DOHH2 (cell line): ENCODE measurements around the gene DMP1.
"Not testable (repeated sequence)": the region's sequence is repeated elsewhere in the genome, so short reads cannot be mapped to it uniquely, and the experiment has no call there.

Source experiments
- H3F3A ChIP-seq: fragments of 200-600 bp; sonication (generic), shearing (Covaris generic); 2 replicates; pipeline ENCODE4 v1.6.0; 2016; ENCODE audit warnings: antibody characterized with exemption, mild to moderate bottlenecking; ENCODE audit not compliant: control insufficient read depth, insufficient read depth
- H3K27ac ChIP-seq: fragments of 200-600 bp; sonication (generic); 2 replicates; pipeline ENCODE4 v1.5.1; 2014; ENCODE audit warnings: low read depth, mild to moderate bottlenecking, low read length, moderate library complexity
- H3K27me3 ChIP-seq: fragments of 200-600 bp; sonication (generic); 2 replicates; pipeline ENCODE4 v1.6.1; 2014; ENCODE audit warnings: mild to moderate bottlenecking, low read length, mixed read lengths; ENCODE audit not compliant: control insufficient read depth
- H3K36me3 ChIP-seq: fragments of 200-600 bp; sonication (generic); 2 replicates; pipeline ENCODE4 v1.6.1; 2014; ENCODE audit warnings: mild to moderate bottlenecking, low read length, moderate library complexity, mixed read lengths; ENCODE audit not compliant: control insufficient read depth
- H3K4me1 ChIP-seq: fragments of 200-600 bp; sonication (generic); 2 replicates; pipeline ENCODE4 v1.6.1; 2014; ENCODE audit warnings: mild to moderate bottlenecking, low read length, mixed read lengths; ENCODE audit not compliant: control insufficient read depth
- H3K4me2 ChIP-seq: fragments of 200-600 bp; sonication (generic); 2 replicates; pipeline ENCODE4 v1.6.0; 2014; ENCODE audit warnings: mild to moderate bottlenecking, low read length, moderate library complexity
- H3K4me3 ChIP-seq: fragments of 200-600 bp; sonication (generic); 2 replicates; pipeline ENCODE4 v1.5.1; 2014; ENCODE audit warnings: mild to moderate bottlenecking, low read length, mixed read lengths
- H3K79me2 ChIP-seq: fragments of 200-600 bp; sonication (generic); 2 replicates; pipeline ENCODE4 v1.6.1; 2014; ENCODE audit warnings: mild to moderate bottlenecking, low read length, mixed read lengths; ENCODE audit not compliant: control insufficient read depth
- H3K9me2 ChIP-seq: fragments of 200-600 bp; sonication (generic); replicated peaks from 2 replicates; pipeline ENCODE4 v1.6.1; 2014; ENCODE audit warnings: mild to moderate bottlenecking, low read length, mixed read lengths; ENCODE audit not compliant: control insufficient read depth
- H3K9me3 ChIP-seq: fragments of 200-600 bp; sonication (generic); 2 replicates; pipeline ENCODE4 v1.6.1; 2014; ENCODE audit warnings: antibody characterized with exemption, low read length, mixed read lengths; ENCODE audit not compliant: control insufficient read depth, insufficient read depth
- H4K20me1 ChIP-seq: fragments of 200-600 bp; sonication (generic); 2 replicates; pipeline ENCODE4 v1.6.0; 2014; ENCODE audit warnings: low read depth, mild to moderate bottlenecking, antibody characterized with exemption, low read length, moderate library complexity; ENCODE audit not compliant: control insufficient read depth, insufficient read depth
- CTCF ChIP-seq: fragments of 200-600 bp; sonication (generic); IDR thresholded peaks from one replicate; pipeline ENCODE4 v1.5.1; 2014; ENCODE audit warnings: antibody characterized with exemption, mild to moderate bottlenecking, low read depth, low read length; ENCODE audit not compliant: poor library complexity, severe bottlenecking
- EZH2phosphoT487 ChIP-seq: fragments of 200-600 bp; sonication (generic); IDR thresholded peaks from 2 replicates; pipeline ENCODE4 v1.6.1; 2017; ENCODE audit warnings: borderline replicate concordance, mild to moderate bottlenecking, antibody characterized with exemption, low read length, moderate library complexity, mixed read lengths

The DMP1 gene

GRCh38 chr4:87680271-87680670 lies 30.2 kb downstream of the DMP1 start:
- Histone ChIP-seq H4K20me1 (no peaks in the 10 kb centered on the region), H3F3A (no peaks in the 10 kb centered on the region), H3K9me2 (no peaks in the 10 kb centered on the region), H3K4me3 (no peak overlapping the region), H3K36me3 (no peaks in the 10 kb centered on the region), H3K4me2 (no peak overlapping the region), H3K4me1 (peaks cover 14% of the 10 kb centered on the region), H3K9me3 (no peaks in the 10 kb centered on the region), H3K79me2 (no peaks in the 10 kb centered on the region), H3K27ac (no peak overlapping the region), H3K27me3 (no peaks in the 10 kb centered on the region)
- TF ChIP-seq CTCF (no peak), EZH2phosphoT487 (no peak)

DNA sequence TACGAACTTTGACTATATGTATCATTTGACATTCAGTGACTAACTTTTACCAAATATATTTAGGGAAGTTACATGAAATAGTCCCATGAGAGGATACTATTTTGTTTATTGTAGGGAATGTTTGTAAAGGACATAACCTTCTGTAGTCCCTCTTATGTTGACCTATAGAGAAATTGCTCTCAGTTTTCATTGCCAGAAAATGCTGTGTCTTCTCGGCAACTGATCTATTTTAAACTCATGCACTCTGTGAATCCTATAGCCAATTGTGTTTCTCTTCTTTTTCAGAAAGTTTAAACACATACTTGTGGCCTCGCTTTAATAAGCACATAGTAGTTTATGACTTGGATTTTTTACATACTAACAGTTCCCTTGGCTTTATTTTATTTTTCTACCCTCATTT lies 38.2 kb downstream of the DMP1 start:
- no peaks in the 10 kb centered on the region for H3K9me2 ChIP-seq
- no peaks in the 10 kb centered on the region for H3K36me3 ChIP-seq
- no peak overlapping the region for H3K4me3 ChIP-seq
- H3K27ac ChIP-seq: no peak overlapping the region
- H3K4me2 ChIP-seq: no peak overlapping the region
- no peaks in the 10 kb centered on the region for H3F3A ChIP-seq
- no peaks in the 10 kb centered on the region for H3K27me3 ChIP-seq
- TF ChIP-seq EZH2phosphoT487 (no peak), CTCF (no peak)
- peaks cover 8% of the 10 kb centered on the region; the same call in 1 of the 2 replicates for H3K9me3 ChIP-seq
- H3K4me1 ChIP-seq: no peaks in the 10 kb centered on the region
- H3K79me2 ChIP-seq: no peaks in the 10 kb centered on the region
- no peaks in the 10 kb centered on the region for H4K20me1 ChIP-seq

- not testable (repeated sequence) for H3K4me1 ChIP-seq, H3K9me3 ChIP-seq, H3F3A ChIP-seq, H3K36me3 ChIP-seq, H3K9me2 ChIP-seq, H3K27ac ChIP-seq, H3K27me3 ChIP-seq, H3K79me2 ChIP-seq, H3K4me2 ChIP-seq, H4K20me1 ChIP-seq, H3K4me3 ChIP-seq
These were observed 40.9 kb downstream of the DMP1 start for GRCh38 chr4:87690947-87691346.

DNA sequence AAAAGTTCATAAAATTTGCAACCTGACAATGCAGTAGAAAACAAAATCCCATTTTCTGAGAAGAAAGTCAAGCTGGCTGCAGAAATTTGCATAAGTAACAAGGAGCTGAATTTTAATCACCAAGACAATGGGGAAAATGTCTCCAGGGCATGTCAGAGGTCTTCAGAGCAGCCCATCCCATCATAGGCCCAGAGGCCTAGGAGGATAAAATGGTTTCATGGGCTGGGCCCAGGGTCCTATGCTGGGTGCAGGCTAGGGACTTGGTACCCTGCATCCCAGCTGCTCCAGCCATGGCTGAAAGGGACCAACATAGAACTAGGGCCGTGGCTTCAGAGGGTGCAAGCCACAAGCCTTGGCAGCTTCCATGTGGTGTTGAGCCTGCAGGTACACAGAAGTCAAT lies 42.0 kb downstream of the DMP1 start:
- not testable (repeated sequence) for H3K4me1 ChIP-seq, H3K36me3 ChIP-seq, H3K27me3 ChIP-seq, H3F3A ChIP-seq, H3K79me2 ChIP-seq, H3K9me2 ChIP-seq, H3K27ac ChIP-seq, H3K9me3 ChIP-seq, H4K20me1 ChIP-seq, H3K4me3 ChIP-seq, H3K4me2 ChIP-seq
